Fibroblast of villous mesenchyme (primary cell): ENCODE data around the gene VEZT. TPM values are rescaled to one million over a fixed set of nuclear protein-coding genes. Genes with fewer than 3 reads are reported as not detected.
"Not testable (repeated sequence)": the region's sequence is repeated elsewhere in the genome, so short reads cannot be mapped to it uniquely, and the experiment has no call there.

Experiments used
- DNase-seq: peaks from one replicate; pipeline ENCODE4 v3.0.0-alpha.2; 2010; ENCODE audit warnings: low read depth
- H3K4me3 ChIP-seq: 2 replicates; pipeline ENCODE4 v1.5.1; 2011; ENCODE audit warnings: low read depth, mild to moderate bottlenecking, low read length
- CTCF ChIP-seq: IDR thresholded peaks from 2 replicates; pipeline ENCODE4 v1.5.1; 2012; ENCODE audit warnings: low read depth, mild to moderate bottlenecking, low read length; ENCODE audit not compliant: insufficient read depth
- total RNA-seq: library from RNA; depleted of rRNA; stranded (reverse); fragments of >200 nt; gene quantifications from 2 replicates; pipeline ENCODE4 v1.2.3, GENCODE V29; 2012

VEZT gene
- total RNA-seq, 1 donor, result 84.6 TPM

GRCh38 chr12:95231190-95231589 is 13.6 kb downstream of the VEZT start:
- DNase-seq, result peak; percentile 45
- TF ChIP-seq CTCF, result no peak

GRCh38 chr12:95234187-95234586 is 16.6 kb downstream of the VEZT start:
- H3K4me3 ChIP-seq, DNase-seq: not testable (repeated sequence)

More at GRCh38 chr12:95231190-95231589, 13.6 kb downstream of the VEZT start:
- H3K4me3 ChIP-seq, result no peak overlapping the region

GRCh38 chr12:95235621-95236020 is 18.0 kb downstream of the VEZT start:
- H3K4me3 ChIP-seq, DNase-seq: not testable (repeated sequence)

- DNase-seq, result peak; percentile 86
- no peak overlapping the region for H3K4me3 ChIP-seq
- no peak for TF ChIP-seq CTCF
These were observed 19.7 kb downstream of the VEZT start for GRCh38 chr12:95237315-95237714.

GRCh38 chr12:95238150-95238549 is 20.5 kb downstream of the VEZT start:
- no peak for TF ChIP-seq CTCF
- DNase-seq, result no peak
- no peak overlapping the region for H3K4me3 ChIP-seq

- TF ChIP-seq CTCF, result no peak
- no peak for DNase-seq
- no peak overlapping the region for H3K4me3 ChIP-seq
These were observed 21.6 kb downstream of the VEZT start for GRCh38 chr12:95239216-95239615.

- not testable (repeated sequence) for DNase-seq, H3K4me3 ChIP-seq
These were observed 22.2 kb downstream of the VEZT start for GRCh38 chr12:95239835-95240234.

- no peak overlapping the region for H3K4me3 ChIP-seq
- no peak for DNase-seq
- TF ChIP-seq CTCF, result no peak
These were observed 22.9 kb downstream of the VEZT start for GRCh38 chr12:95240556-95240955.

- H3K4me3 ChIP-seq, result not testable (repeated sequence)
These were observed 23.5 kb downstream of the VEZT start for GRCh38 chr12:95241138-95241537.

More at GRCh38 chr12:95241138-95241537, 23.5 kb downstream of the VEZT start:
- DNase-seq, result not testable (repeated sequence)
